ENCODE results near the gene AHCYL2.
"Not testable (repeated sequence)": the region's sequence is repeated elsewhere in the genome, so short reads cannot be mapped to it uniquely, and the experiment has no call there.

The AHCYL2 gene

DNA sequence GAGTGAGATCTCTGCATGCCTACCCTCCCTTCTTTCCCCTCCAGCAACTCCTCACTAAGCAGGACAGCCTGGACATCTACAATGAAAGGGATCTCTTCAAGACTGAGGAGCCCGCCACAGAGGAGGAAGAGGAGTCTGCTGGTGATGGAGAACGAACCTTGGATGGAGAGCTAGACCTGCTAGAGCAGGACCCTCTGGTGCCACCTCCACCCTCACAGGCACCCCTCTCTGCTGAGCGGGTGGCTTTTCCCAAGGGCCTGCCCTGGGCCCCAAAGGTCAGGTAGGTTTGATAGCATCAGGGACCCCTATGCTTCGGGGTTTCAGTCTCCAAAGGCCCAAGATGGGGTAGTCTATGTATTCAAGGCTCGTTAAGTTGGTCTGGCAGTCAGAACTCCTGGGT is 233.3 kb downstream of the AHCYL2 start:
- DNase-seq, result no peak

DNA sequence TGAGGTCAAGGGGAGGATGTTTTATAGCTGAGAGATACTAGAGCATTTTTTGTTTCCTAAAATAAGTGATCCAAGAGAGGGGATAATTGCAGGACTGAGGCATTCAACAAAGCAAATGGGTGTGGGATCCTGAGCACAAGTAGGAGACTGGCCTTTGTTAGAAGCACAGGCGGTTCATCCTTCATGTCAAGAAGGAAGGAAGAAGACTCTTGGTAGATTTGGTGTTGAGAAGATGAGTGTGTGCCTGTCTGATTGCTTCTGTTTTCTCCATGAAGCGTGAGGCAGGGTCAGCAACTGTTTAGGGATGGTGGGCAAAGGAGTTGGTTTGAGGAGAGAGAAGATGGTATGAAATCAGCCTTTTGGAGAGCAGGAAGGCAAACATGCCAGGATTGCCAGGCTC is 237.0 kb downstream of the AHCYL2 start:
- no peak for DNase-seq

DNA sequence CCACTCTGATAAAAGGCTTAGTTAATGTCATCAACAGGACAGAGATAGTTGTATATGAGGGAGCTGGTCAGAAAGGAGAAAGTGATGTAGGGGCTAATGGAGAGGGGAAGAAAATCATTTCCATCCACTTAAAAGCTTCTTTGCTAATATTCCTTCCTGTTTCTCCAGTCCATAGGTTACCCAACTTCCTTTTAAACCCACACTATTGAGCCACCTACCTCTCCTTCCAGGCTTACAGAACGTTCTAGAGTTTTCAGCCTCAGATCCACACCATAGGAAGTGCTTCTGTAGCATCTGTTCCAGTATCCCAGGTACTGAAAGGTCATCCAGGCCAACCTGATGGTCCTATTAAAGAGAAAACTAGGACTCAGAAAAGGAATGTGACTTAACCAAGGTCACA is 237.6 kb downstream of the AHCYL2 start:
- DNase-seq, result no peak

DNA sequence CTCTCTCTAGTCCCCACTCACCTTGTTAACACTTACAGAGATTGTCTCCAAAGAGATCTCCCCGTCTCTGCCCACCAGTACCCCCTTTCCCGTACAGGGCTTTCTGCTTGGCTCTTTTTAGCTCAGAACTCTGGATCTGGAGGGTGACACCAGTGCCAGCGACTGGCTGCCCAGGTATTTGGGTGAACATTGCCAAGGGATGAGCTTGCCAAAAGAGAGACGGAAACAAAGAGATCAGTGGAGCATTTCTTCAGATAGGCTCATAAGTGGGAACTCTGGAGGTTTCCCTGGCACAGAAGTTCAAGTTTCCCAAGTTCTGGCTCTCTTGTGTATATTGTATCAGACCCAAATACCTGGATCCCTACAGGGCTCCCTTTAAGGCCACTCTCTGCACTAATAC is 239.4 kb downstream of the AHCYL2 start:
- DNase-seq, result no peak

DNA sequence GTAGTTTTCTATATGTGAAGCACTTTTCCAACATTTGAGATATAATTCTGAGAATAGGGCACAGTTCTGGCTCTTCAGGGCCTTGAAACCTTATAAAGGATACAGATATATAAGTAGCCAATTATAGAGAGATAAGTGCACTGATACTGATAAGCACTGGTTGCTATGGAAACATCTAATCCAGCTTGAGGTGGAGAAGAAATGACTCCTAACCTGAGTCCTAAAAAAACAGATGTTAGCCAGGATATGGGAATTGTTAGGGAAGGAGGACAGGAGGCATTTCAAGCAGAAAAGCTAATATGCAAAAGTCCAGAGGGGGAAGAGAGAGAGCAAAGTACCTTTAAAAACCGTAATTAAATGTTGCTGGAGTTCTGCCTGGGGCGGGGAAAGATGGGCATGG is 240.2 kb downstream of the AHCYL2 start:
- DNase-seq, result no peak

DNA sequence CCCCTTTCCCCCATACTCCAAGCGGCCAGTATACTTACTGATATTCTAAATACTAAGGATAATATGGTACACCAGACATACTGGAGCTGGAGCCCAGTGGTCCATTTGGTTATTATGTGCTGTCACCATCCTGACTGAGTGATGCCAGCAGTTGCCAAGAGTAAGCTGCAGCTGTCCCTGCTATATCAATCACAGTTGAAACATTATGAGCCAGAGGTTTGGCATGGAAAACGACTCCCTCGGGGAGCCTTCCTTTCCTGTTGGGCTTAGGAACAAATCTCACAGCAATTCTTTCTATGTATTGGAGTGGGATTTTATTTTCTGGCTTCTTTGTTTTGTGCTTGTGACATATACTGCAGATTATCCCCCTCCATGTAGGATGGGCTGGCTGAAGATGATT is 242.0 kb downstream of the AHCYL2 start:
- DNase-seq, result no peak

DNA sequence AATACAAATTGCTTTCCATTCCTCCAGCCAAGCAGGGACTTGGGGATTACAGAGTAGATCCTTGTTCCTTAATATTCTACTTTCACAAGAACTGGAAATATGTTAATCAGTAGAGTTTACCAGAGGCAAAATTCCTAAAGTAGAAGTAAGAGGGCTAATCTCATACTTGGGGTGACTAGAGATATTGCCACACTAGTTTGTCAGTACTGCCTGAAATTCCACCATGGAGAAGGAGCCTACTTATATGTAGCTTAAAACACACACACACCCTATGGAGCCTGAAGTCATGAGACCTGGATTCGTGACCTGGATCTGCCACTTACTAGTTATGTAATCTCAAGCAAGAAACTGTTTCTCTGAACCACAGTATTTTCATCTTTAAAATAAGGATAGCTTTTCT is 243.3 kb downstream of the AHCYL2 start:
- no peak for DNase-seq

DNA sequence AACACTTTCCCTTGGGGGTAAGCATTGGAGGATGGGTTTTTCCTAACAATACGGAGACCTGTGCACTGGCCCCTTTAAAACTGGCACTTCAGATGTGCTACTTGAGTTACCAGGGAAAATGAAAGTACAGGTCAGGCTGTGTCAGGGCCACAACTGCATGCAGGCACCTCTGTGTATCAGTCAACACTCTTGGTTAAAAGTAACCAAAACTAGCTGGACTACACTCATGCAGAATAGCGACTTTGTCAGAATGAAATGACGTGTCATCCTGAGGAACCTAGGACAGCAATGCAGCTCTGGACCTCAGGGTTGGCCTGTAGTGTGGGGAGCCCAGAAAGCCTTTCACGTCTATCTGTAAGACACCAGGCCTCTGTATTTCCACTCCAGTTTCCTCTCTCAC is 243.7 kb downstream of the AHCYL2 start:
- DNase-seq, result no peak

DNA sequence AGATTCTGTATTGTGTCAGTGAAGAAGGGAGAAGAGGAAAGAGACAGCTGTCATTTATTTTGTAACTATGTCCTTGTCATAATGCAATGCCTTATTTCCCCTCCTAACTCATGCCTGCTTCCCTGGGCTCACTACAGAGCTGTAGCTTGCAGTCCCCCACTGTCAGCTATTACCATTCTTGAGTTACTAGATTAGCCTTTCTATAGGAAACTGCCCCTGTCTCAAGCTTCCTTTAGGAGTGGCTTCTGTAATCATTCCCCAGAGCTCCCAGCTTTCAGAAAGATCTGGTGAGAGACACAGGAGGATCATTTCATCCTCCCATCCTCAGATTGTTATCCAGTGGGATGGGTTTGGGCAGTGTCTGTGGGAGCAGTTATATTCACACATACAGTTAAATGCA is 245.1 kb downstream of the AHCYL2 start:
- DNase-seq, result no peak

DNA sequence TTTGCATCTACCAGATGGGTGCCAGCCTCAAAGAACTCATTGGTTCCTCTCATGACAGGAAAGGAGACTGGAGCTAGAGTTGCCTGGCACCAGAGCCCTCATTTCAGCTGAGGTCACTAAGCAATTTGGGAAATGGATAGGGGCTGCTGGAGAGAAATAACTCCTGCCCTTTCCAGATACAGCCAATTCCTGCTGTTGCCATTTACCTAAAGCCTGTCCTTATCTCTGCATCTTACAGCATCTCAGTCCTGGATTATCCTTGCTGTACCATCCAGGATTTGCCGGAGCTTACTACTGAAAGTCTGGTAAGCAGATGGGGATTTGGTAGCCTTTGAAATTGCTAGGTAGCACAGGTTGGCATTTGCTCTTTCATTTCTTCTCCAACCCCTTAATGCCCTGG is 245.6 kb downstream of the AHCYL2 start:
- DNase-seq, result no peak

DNA sequence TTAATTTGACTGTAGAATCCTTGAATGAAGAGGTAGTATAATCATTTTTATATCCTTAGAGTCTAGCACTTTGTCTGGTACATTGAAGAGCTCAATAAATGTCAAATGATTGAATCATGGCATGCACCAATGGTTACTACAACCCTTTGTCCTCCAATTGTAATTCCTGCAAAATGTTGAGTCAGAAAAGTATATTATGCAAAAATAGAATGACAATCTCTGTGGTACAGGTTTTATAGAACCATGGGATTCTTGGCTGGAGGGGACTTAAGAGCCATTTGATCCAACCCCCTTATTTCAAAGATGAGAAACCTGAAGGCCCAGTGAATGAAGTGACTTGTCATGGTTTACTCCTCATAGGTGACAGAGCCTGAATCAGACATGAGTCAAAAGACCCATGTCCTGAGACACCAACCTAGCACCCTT is 246.6 kb downstream of the AHCYL2 start:
- DNase-seq, result no peak

DNA sequence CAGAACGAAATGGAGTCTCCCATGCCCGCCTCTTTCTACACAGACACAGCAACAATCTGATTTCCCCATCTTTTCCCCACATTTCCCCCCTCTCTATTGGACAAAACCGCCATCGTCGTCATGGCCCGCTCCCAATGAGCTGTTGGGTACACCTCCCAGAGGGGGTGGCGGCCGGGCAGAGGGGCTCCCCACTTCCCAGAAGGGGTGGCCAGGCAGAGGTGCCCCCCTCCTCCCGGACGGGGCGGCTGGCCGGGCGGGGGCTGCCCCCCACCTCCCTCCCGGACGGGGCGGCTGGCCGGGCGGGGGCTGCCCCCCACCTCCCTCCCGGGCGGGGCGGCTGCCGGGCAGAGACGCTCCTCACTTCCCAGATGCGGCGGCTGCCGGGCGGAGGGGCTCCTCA is 251.1 kb downstream of the AHCYL2 start:
- not testable (repeated sequence) for DNase-seq

DNA sequence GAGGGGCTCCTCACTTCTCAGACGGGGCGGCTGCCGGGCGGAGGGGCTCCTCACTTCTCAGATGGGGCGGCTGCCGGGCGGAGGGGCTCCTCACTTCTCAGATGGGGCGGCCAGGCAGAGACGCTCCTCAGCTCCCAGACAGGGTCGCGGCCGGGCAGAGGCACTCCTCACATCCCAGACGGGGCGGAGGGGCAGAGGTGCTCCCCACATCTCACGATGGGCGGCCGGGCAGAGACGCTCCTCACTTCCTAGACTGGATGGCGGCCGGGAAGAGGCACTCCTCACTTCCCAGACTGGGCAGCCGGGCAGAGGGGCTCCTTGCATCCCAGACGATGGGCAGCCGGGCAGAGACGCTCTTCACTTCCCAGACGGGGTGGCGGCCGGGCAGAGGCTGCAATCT is 251.6 kb downstream of the AHCYL2 start:
- DNase-seq, result not testable (repeated sequence)
